GM21515 (cell line): ENCODE measurements around the gene NBEA.

Source experiments
- ATAC-seq: cut with Tn5 transposase; IDR thresholded peaks from one replicate; pipeline ENCODE4 v1.9.1; 2021; ENCODE audit not compliant: unreplicated experiment

Gene NBEA

GRCh38 chr13:35557475-35557874, 615.4 kb downstream of the NBEA start:
- ATAC-seq, result no peak

- no peak for ATAC-seq
These were observed 619.5 kb downstream of the NBEA start for GRCh38 chr13:35561540-35561939.

GRCh38 chr13:35565273-35565672, 623.2 kb downstream of the NBEA start:
- no peak for ATAC-seq

DNA sequence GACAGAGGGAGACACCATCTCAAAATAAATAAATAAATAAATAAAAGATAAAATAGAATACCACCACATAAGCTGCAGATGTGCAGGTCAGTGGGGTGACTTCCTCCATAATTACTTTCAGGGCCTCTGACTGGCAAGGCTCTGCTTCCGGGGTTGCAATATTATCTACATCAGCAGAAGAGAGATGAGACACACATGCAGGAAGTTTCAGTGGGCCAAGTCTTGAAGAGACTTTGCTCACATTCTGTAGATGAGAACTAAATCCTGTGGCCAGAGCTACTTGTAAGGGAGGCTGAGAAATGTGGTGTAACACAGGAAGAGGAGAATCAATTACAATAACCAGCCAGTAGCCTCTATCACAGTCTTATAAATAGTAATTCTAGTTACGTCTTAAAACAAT, 624.3 kb downstream of the NBEA start:
- no peak for ATAC-seq

DNA sequence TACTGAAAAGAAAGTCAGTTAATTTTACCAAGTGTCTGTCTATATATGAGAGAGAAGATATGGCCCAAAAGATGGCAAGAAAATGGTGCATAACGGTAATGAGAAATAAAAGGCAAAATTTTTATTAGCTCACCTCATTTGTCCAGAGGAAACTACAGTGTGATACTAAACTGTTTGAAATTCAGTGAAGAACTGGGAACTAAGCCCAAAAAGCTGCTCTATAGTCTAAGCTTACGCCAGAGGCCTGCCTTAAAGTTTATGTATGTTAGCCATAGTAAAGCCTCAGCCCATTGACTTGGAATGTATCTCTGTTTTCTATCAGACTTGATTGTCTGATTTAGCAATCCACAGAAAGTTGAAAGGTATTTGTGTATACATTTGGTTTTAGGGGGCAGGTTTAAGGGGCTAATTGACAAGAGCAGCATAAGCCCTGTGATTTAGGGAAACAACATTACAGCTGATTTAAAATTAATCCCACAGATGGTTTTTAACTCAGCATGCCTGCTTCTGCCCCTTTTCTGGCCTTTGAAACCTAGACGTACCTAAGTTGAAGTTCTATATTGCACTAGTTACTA, 625.4 kb downstream of the NBEA start:
- no peak for ATAC-seq

DNA sequence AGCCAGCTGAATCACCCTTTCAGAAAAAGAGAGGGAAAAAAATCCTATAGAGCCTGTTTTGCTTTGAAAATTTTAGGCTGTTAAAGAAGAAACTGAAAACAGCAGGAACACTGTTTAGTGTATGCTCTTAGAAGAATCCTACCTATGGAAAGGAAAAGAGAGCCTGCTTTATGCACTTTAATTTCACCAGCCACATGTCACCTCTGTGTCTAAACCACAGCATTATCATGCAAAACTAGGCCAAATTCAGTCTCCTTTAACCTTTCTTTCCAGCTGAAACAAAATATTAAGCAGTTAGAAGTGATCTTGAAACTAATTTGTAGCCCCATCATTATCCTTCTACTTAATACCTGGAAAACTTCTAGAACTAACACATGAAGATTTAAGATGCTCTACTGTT, 631.6 kb downstream of the NBEA start:
- ATAC-seq, result no peak

DNA sequence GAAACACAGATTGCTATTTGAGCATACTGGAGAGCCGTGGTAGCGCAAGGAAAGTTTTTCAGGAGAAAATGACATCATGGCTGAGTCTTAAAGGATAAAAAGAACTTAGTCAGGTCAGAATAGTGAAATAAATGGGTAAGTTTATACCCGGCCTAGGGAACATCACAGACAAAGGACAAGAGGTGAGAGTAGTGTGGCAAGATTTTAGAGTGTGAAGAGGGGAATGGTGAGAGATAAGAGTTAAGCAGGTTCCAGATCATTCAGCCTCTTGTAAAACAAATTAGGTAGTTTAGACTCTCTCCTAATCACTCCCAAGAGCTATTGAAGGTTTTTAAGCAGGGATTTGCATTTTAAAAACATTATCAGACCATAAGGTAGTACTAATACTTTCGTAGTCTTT, 650.4 kb downstream of the NBEA start:
- ATAC-seq, result no peak

- no peak for ATAC-seq
These were observed 651.6 kb downstream of the NBEA start for GRCh38 chr13:35593651-35594050.

- no peak for ATAC-seq
These were observed 652.0 kb downstream of the NBEA start for GRCh38 chr13:35594096-35594495.

DNA sequence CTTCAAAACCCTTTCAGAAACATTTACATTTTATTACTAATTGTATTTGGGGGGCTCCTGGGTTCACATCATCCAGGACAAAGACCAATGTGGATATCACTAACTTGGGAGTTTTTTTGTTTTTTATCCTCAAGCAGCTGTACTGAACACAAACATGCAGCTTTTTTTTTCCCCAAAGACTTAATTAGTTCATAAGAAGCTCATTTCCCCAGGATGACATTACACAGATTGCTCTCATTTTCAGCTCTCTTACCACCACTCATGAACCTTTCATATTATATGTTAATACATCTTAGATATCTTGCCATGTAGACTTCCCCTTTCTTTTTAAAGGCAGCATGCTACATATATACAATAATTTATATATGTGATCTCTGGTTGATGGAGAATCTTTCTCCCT, 653.1 kb downstream of the NBEA start:
- ATAC-seq, result no peak

- ATAC-seq, result no peak
These were observed 654.4 kb downstream of the NBEA start for GRCh38 chr13:35596321-35597030.

DNA sequence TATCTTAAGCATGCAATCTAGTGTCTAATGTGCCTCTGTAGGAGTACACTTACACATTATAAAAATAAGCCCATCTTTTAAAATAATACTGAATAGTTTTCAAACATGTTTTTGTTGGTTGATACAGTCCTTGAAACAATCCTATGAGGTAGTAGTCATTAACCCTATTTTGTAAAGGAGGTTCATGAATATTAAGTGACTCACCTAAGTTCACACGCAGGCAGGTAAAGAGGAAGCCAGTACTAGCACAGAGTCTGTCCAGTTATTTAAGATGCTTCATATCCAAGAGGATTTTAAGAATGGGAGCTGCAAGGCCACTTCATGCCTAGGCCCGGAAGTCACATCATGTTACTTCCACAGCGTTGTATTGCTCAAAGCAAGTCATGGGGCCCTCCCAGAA, 655.4 kb downstream of the NBEA start:
- no peak for ATAC-seq

DNA sequence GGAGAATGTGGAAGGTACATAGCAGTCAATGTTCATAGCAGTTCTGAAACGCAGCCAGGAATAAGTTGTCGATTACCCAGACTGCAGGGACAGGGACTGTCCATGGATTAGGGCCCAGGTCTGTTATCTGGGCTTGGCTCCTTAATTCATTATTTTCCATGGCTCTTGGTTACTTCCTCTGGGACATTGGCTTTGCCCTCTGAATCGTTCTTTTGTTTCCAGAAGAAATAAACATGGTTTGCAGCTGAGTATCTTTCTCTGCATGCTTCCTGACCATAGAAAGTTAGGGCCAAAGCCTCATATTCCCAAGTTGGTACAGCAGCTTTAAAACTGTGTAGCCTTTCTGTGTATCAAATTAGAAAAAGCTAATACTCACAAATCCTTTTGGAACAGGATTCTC, 656.2 kb downstream of the NBEA start:
- ATAC-seq, result no peak

GRCh38 chr13:35598790-35599369, 656.8 kb downstream of the NBEA start:
- no peak for ATAC-seq

DNA sequence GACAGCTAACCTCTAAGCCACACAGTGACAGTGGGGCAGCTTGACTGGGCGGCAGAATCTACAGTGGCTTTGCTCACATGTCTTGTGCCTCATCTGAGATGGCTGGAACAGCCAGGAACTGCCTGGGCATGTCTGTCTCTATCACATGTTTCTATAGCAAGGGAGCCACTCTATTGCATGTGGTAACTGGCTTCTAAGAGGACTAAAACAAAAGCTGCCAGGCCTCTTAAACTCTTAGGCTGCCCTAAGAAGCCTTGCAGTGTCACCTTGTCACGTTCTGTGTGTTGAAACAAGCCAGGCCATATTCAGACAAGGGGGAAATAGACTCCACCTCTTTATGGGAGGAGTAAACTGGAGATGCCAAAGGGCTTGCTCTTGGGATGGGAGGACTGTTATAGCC, 657.3 kb downstream of the NBEA start:
- no peak for ATAC-seq

DNA sequence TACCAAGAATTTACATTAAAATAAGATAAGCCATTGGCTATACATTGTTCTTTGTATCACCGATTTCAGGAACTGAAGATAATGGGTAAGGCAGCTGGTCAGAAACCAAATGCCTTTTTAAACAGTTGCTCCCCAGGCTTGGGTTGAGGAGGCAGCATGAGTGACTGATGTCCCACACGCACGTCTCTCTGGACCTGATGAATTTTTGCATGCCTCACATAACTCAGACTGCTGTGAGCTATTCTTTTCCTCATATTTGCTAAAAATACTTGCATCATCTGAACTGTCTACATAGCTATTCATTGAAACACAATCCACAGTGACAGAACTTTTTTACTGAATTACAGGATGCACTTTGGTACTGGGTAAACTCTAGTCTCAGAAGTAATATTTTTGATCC, 658.1 kb downstream of the NBEA start:
- ATAC-seq, result no peak

GRCh38 chr13:35603593-35604285, 661.7 kb downstream of the NBEA start:
- no peak for ATAC-seq

DNA sequence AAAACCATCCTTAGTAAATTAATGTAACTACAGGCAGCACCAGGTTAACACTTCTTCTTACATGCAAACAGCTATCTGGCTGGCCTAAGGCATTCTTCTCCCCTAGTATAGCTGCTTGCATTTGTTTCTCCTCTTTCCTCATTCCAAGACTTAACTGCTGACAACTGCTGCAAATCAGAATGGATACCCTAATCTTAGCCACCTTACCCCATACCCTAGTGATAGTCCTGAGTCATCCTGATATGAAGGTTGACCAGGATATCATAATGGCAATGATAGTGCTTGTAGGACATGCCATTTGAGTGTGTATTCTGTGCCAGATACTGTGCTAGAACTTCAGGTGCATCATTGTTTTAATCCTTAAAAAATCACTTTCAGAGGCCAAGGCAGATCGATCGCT, 672.6 kb downstream of the NBEA start:
- no peak for ATAC-seq

DNA sequence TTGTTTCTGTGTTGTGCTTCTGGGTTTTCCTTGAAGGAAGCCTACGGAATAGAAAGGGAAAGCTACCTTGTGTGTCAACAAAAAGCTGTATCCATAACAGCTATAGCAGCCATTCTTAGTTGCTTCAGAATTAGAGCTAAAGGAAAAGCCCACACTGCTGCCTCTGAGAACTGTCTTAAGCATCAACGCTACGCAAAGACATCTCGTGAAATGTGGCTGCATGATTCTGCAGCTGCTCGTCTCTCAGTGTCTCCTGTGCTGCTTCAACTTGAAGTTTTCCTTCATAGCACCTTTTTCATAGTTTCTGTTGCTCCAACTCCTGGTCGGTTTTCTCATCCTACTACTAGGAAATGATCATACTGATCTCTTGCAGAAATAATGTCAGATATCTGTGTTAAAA, 675.4 kb downstream of the NBEA start:
- ATAC-seq, result no peak

- no peak for ATAC-seq
These were observed 676.6 kb downstream of the NBEA start for GRCh38 chr13:35618565-35619083.

- ATAC-seq, result no peak
These were observed 679.9 kb downstream of the NBEA start for GRCh38 chr13:35621989-35622388.

DNA sequence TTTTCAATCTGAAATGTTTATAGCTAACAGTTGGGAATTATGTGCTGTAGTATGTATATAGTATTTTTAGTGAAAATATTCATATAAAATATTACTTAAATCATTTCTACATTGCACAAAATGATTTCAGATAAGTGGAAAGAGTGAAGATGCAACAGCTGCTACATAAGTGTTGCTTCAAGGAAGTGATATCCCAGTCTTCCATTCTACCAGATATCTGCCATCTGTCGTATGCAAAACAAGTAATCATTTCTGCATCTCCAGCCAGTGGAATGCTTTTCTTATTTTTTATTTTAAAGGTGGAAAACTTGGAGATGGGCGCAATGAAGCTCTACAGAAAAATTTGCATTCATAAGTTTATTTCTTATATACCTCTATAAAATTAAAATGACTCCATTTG, 687.0 kb downstream of the NBEA start:
- no peak for ATAC-seq
